ENCODE data around the gene STARD6.
"Not testable (repeated sequence)": the region's sequence is repeated elsewhere in the genome, so short reads cannot be mapped to it uniquely, and the experiment has no call there.

The STARD6 gene

GRCh38 chr18:54323970-54324369 is 33.7 kb downstream of the STARD6 start:
- TF ChIP-seq CTCF (conservative IDR thresholded peaks at IDR 0.05; ENCODE audit: control insufficient read depth, insufficient read depth, low read depth, low read length), result no peak
- no peak overlapping the region for H3K4me3 ChIP-seq (ENCODE audit: control insufficient read depth, low read depth, low read length)
- no peak for DNase-seq (ENCODE audit: low read depth)

GRCh38 chr18:54323561-54323960 is 34.1 kb downstream of the STARD6 start:
- no peak for TF ChIP-seq CTCF (conservative IDR thresholded peaks at IDR 0.05; ENCODE audit: control insufficient read depth, insufficient read depth, low read depth, low read length)
- no peak for DNase-seq (ENCODE audit: low read depth)
- no peak overlapping the region for H3K4me3 ChIP-seq (ENCODE audit: control insufficient read depth, low read depth, low read length)

- TF ChIP-seq CTCF (conservative IDR thresholded peaks at IDR 0.05; ENCODE audit: control insufficient read depth, insufficient read depth, low read depth, low read length), result no peak
These were observed 41.4 kb downstream of the STARD6 start for GRCh38 chr18:54316071-54316820.

GRCh38 chr18:54309564-54309963 is 48.1 kb downstream of the STARD6 start:
- DNase-seq (ENCODE audit: low read depth), result not testable (repeated sequence)

More at GRCh38 chr18:54316071-54316820, 41.4 kb downstream of the STARD6 start:
- no peak overlapping the region for H3K4me3 ChIP-seq (ENCODE audit: control insufficient read depth, low read depth, low read length)
- DNase-seq (ENCODE audit: low read depth), result no peak

GRCh38 chr18:54303408-54303807 is 54.2 kb downstream of the STARD6 start:
- TF ChIP-seq CTCF (conservative IDR thresholded peaks at IDR 0.05; ENCODE audit: control insufficient read depth, insufficient read depth, low read depth, low read length), result no peak
- H3K4me3 ChIP-seq (ENCODE audit: control insufficient read depth, low read depth, low read length), result no peak overlapping the region
- no peak for DNase-seq (ENCODE audit: low read depth)

More at GRCh38 chr18:54309564-54309963, 48.1 kb downstream of the STARD6 start:
- H3K4me3 ChIP-seq (ENCODE audit: control insufficient read depth, low read depth, low read length), result not testable (repeated sequence)

- not testable (repeated sequence) for DNase-seq (ENCODE audit: low read depth); H3K4me3 ChIP-seq (ENCODE audit: control insufficient read depth, low read depth, low read length)
These were observed 58.7 kb downstream of the STARD6 start for GRCh38 chr18:54298991-54299390.

GRCh38 chr18:54296062-54296461 is 61.6 kb downstream of the STARD6 start:
- no peak overlapping the region for H3K4me3 ChIP-seq (ENCODE audit: control insufficient read depth, low read depth, low read length)
- peak; percentile 28 for DNase-seq (ENCODE audit: low read depth)
- no peak for TF ChIP-seq CTCF (conservative IDR thresholded peaks at IDR 0.05; ENCODE audit: control insufficient read depth, insufficient read depth, low read depth, low read length)

- no peak overlapping the region for H3K4me3 ChIP-seq (ENCODE audit: control insufficient read depth, low read depth, low read length)
- no peak for DNase-seq (ENCODE audit: low read depth)
- TF ChIP-seq CTCF (conservative IDR thresholded peaks at IDR 0.05; ENCODE audit: control insufficient read depth, insufficient read depth, low read depth, low read length), result no peak
These were observed 63.4 kb downstream of the STARD6 start for GRCh38 chr18:54294274-54294673.

All from fibroblast of mammary gland (primary cell).